T-helper 1 cell treated with Interleukin-12 subunit alpha and Interleukin-12 subunit beta and Interleukin-4 antibody, amounts not matched to agents 30 ng/mL and 1 ng/mL, for 36 hours (primary cell): ENCODE data around the gene GBE1. TPM values are rescaled to one million over a fixed set of nuclear protein-coding genes. Genes with fewer than 3 reads are reported as not detected.

Experiments
- intact Hi-C: fragments of 100-400 bp; cut with micrococcal nuclease; formaldehyde crosslinking; loops from one replicate; pipeline ENCODE4 v1.15.1; 2024
- total RNA-seq: library from RNA; stranded (reverse); gene quantifications from 2 replicates; pipeline ENCODE4 v1.2.3, GENCODE V29; 2022

GBE1 gene
- total RNA-seq, 1 donor from 2014 or later, result 22.7 TPM

DNA sequence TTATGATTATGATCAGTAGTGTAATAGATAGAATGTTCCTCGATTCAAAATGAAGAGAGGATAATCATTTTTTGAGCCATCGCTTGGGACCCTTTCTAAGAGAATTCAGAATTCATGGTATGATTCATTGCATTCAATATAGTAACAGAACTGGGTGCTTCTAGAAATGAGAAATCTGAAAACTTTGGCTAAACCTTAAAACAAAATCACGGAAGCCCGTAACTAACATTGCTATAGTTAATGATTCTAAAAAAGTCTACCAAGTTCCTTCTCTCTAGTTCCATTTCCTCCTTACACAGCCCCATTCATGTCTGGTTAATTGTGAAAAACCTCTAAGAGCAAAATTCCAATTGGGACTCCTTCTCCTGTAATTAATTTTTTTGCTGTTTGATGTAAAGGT, 217.1 kb downstream of the GBE1 start:
- intact Hi-C loops, result no loop called here

DNA sequence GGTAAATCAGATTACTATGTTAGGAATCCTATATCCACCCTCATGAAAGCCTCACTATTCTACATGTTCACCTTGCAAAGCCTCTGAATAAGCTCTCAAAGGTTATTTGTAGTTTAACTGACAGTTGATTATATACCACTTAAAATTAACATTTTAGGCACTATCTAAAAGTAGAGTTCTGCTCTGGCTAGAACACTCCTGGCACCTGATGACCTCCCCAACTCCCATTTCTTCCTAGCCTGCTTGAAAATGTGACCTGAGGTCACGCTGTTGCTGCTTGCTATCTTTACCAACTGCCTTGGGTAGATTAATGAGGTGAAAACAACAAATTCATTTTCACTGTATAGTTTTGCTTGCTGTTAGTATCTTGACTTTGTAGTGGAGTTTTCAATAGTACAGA, 220.7 kb downstream of the GBE1 start:
- intact Hi-C loops, result no loop called here

DNA sequence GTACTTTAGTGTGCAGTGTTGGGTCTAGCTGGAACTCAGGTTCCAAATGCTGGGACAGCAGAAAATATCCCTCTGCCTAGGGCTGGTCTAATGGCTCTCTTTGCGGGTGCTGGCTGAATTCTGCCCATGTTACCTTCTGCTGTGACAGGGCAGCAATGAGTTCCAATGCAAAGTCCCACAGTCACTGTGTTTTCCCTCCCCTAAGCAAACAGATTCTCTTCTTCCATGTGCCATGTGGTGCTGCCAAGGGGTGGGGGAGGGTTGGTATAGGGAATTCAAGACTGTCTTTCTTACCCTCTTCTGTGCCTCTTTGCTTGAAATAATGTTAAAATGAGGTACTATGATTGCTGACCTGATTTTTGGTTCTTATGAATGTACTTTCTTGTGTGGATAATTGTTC, 229.6 kb downstream of the GBE1 start:
- intact Hi-C loops, result no loop called here

DNA sequence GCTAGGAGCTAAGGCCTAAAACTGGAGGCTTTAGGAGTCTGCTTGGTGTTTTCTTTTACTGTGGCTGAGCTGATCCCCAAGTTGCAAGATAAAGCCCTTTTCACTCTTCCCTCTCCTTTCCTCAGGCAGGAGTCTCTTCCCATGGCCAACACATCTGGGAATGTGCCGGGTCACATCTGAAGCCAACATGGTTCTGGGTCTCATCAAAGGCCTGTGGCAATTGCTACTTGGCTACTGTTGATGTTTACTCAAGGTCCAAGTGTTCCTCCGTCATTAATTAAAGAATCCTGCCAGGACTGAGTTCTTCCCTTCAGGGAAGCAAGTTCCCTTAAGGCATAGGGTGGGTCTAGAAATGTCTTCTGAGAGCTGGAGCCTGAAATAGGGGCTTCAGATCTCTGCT, 230.2 kb downstream of the GBE1 start:
- intact Hi-C loops, result no loop called here

DNA sequence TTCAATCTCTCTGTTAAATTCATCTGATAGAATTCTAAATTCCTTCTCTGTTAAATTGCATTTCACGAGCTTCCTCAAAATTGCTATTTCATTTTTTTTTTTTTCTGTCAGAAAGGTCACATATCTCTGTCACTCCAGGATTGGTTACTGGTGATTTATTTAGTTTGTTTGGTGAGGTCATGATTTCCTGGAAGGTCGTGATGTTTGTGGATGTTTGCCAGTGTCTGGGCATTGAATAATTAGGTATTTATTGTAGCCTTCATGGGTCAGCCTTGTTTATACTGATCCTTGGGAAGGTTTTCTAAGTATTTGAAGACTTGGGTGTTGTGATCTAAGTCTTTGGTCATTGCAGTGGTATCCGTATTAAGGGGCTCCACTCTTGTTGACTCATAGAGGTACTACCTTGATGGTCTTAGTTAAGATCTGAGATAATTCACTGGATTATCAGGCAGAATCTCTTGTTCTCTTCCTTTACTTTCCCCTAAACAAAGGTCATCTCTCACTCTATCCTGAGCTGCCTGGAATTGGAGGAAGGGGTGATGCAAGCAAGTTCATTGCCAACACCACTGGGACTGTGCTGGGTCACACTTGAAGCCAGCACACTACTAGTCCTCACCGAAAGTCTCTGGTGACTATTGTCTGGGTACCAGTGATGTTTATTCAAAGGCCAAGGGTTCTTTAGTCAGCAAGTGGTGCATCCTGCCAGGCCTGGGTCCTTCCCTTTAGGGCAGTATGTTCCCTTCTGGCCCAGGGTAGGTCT, 231.1 kb downstream of the GBE1 start:
- intact Hi-C loops, result no loop called here

- intact Hi-C loops, result no loop called here
Observed at GRCh38 chr3:81521855-81522254, 239.6 kb downstream of the GBE1 start.

DNA sequence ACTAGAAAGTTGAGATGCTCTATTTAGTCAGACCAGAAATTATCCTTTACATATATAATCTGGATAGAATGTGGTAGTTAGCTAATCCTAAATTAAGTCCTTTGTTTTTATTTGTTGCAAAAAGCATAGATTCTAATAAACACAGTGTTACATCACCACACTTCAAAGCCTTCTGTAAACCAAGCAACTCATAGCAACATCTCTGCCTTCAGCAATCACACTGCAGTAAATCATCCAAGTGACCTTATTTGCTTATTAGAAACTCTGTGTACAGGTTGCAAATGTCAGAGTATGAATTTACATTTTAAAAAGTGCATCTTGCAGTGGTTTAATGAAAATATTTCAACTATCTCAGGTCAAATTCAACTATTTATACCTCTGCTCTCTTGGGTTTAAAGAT, 242.5 kb downstream of the GBE1 start:
- intact Hi-C loops, result no loop called here

GRCh38 chr3:81516042-81516441, 245.4 kb downstream of the GBE1 start:
- intact Hi-C loops, result no loop called here

GRCh38 chr3:81513591-81513990, 247.9 kb downstream of the GBE1 start:
- intact Hi-C loops, result no loop called here

GRCh38 chr3:81503026-81503425, 258.4 kb downstream of the GBE1 start:
- intact Hi-C loops, result no loop called here

DNA sequence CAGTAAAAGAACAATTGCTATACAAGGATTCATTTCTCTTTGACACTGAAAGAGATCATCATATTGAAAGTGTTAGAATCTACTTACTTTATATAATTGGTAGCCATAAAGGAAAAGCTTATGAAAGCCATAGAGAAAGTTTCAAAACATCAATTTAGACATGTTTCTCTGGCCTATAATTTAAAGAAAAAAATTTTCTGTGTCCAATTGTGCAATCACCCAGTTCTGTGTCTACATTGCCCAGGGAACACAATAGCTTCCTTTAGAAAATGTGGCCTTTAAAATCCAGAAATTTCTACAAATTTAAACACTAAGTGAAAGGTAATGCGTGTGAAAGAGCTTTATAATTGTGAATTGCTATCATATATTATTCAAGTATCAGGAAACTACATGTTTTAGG, 259.2 kb downstream of the GBE1 start:
- intact Hi-C loops, result no loop called here

DNA sequence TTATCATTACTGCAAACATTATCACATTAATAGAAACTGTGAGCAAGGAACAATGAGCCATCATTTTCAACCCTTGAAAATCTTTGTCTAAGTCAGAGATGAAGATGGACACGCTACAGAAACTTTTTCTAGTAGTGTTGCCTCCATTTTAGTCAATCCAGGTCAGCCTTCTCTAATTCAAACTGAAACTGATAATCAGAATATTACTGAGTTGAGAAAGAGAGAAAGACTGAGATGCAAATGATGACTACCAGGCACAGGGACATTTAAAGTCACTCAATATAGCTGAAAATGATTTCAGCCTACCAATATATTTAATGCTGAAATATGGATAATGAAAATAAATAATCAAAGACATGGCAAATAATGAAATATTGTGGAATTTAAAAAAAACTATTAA, 261.4 kb downstream of the GBE1 start:
- intact Hi-C loops, result no loop called here

GRCh38 chr3:81497572-81498251, 263.7 kb downstream of the GBE1 start:
- intact Hi-C loops, result loop anchor here (10.0 kb wide), 2 partner anchors 327 to 417 kb away; no protein-coding TSS in a partner anchor

- intact Hi-C loops, result loop anchor here (10.0 kb wide), 2 partner anchors 328 to 418 kb away; no protein-coding TSS in a partner anchor
Observed at GRCh38 chr3:81496407-81497104, 264.9 kb downstream of the GBE1 start.

GRCh38 chr3:81492471-81492870, 269.0 kb downstream of the GBE1 start:
- intact Hi-C loops, result loop anchor here (10.0 kb wide), 2 partner anchors 332 to 422 kb away; no protein-coding TSS in a partner anchor

GRCh38 chr3:81492040-81492439, 269.4 kb downstream of the GBE1 start:
- intact Hi-C loops, result loop anchor here (10.0 kb wide), 2 partner anchors 333 to 423 kb away; no protein-coding TSS in a partner anchor

DNA sequence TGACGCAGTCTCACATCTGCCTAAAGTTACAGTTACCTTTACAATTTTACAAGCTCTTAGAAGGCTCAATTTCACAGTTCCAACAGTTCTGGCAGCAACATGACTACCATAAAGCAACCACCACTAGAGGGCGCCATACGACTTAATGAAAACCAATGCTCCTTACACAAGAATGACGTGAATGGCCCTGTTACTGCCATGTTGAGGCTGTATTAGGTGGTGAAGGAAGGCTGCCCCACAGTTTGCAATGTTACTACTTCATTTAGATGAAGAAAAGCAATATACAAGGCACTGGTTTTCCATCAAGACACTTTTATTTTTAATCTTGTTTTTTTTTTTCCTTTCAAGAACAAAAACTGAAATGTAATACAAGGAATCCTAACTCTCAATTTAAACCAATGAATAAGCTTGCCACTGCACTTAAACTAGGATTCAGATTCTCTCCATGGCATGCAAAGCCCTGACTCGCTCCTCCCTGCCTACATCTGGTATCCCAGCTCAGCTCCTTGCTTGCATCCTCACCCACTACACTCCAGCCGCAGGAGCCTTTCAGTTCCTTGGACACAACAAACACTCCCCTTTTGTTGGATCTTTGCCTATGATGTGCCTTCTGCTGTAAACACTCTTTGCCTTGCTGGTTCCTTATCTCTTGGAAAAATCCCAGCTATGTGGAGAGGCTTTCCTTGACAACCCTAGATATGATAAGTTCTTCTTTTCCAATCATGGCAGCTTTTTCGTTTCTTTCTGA, 270.7 kb downstream of the GBE1 start:
- intact Hi-C loops, result loop anchor here (1.0 to 10.0 kb wide), 4 partner anchors 153 to 643 kb away; no protein-coding TSS in a partner anchor

DNA sequence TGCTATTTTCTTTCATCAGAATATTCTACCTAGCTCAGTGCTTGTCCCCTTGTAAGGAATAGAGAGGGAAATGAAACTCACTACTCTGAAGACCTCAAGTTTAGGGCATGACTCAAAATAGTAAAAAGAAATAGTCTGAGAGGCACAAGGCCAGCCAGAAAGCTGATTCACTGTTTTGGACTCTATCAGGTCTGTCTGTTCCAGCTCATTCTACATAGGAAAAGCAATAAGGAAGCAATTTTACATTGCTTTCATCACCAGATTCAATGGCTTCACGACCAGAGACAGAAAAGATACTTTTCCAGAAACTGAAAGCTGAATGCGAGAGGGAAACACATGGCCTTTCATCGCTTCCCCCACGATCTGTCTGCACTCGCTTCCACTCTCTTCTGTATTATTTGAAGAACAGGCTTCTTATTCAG, 276.0 kb downstream of the GBE1 start:
- intact Hi-C loops, result no loop called here

DNA sequence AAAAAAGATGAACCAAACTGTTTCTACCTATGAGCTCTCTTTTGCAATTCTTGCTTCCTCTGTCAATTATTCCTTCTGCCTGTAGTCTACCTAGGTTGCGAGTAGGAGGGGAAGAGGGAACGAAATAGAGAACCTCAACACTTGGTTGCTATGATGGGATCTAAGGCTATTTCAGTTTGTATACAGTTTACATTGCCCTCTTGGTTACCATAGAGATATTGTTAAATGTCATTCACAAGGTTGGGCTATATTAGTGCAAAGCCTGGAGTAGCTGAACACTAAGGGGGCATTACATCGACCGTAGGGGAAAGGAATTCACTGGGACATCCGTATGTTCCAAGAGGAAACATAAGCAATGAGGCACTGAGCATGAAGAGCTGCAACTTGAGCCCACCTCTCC, 276.9 kb downstream of the GBE1 start:
- intact Hi-C loops, result no loop called here

DNA sequence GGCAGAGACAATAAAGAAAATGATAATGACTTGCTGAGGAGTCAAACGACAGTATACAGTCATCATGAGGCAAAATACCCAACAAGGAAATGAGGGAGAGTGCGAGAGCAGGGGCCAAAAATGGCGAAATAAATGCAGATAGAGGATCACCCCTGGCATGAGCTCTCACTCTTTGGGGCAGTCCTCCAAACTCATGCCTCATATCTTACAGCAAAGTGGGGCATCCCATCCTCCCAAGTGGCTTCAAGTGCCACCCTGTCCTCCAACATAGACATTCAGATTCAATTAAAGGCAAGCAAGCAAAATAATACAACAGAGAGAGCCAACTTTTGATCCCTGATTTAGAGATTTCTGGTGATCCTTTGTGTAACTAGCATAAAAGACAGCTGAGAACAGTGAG, 278.4 kb downstream of the GBE1 start:
- intact Hi-C loops, result no loop called here

GRCh38 chr3:81477740-81478139, 283.7 kb downstream of the GBE1 start:
- intact Hi-C loops, result no loop called here
